H9 (cell line): Measurements from ENCODE around the gene RAD23A. TPM values are rescaled to one million over a fixed set of nuclear protein-coding genes. Genes with fewer than 3 reads are reported as not detected.

ENCODE experiments used
- DNase-seq: peaks from one replicate; pipeline ENCODE4 v3.0.0-alpha.2; 2017
- H2AFZ ChIP-seq: one replicate; pipeline ENCODE4 v1.6.1; 2013; ENCODE audit warnings: mild to moderate bottlenecking, low read length, control low read depth, moderate library complexity
- H2AK5ac ChIP-seq: 2 replicates; pipeline ENCODE4 v1.6.1; 2013; ENCODE audit warnings: low read length, control low read depth, mixed read lengths; ENCODE audit not compliant: insufficient read length
- H2BK120ac ChIP-seq: one replicate; pipeline ENCODE4 v1.6.1; 2013; ENCODE audit warnings: low read depth, mild to moderate bottlenecking, low read length, control low read depth, inconsistent platforms; ENCODE audit not compliant: poor library complexity, severe bottlenecking
- H2BK12ac ChIP-seq: 2 replicates; pipeline ENCODE4 v1.6.1; 2013; ENCODE audit warnings: low read length, control low read depth, mixed read lengths, low read depth; ENCODE audit not compliant: insufficient read length
- H2BK15ac ChIP-seq: 2 replicates; pipeline ENCODE4 v1.6.1; 2013; ENCODE audit warnings: low read depth, low read length, control low read depth
- H2BK20ac ChIP-seq: one replicate; pipeline ENCODE4 v1.6.1; 2013; ENCODE audit warnings: low read depth, mild to moderate bottlenecking, low read length, control low read depth, inconsistent platforms; ENCODE audit not compliant: poor library complexity, severe bottlenecking
- H2BK5ac ChIP-seq: 2 replicates; pipeline ENCODE4 v1.6.1; 2013; ENCODE audit warnings: low read length, control low read depth, mixed read lengths; ENCODE audit not compliant: insufficient read length
- H3K14ac ChIP-seq: 2 replicates; pipeline ENCODE4 v1.6.1; 2013; ENCODE audit warnings: low read length, control low read depth; ENCODE audit not compliant: insufficient read depth
- H3K18ac ChIP-seq: 2 replicates; pipeline ENCODE4 v1.6.1; 2013; ENCODE audit warnings: low read depth, mild to moderate bottlenecking, mixed read lengths, low read length, control low read depth; ENCODE audit not compliant: insufficient read length
- H3K23ac ChIP-seq: 2 replicates; pipeline ENCODE4 v1.6.1; 2013; ENCODE audit warnings: low read length, control low read depth, mixed read lengths, low read depth; ENCODE audit not compliant: insufficient read length
- H3K23me2 ChIP-seq: 2 replicates; pipeline ENCODE4 v1.6.1; 2013; ENCODE audit warnings: low read depth, mild to moderate bottlenecking, mixed read lengths, low read length, control low read depth; ENCODE audit not compliant: insufficient read length, poor library complexity, severe bottlenecking
- H3K27ac ChIP-seq: 2 replicates; pipeline ENCODE4 v1.5.1; 2013; ENCODE audit warnings: low read length, control low read depth, mixed read lengths, low read depth; ENCODE audit not compliant: insufficient read length
- H3K27me3 ChIP-seq: 2 replicates; pipeline ENCODE4 v1.6.1; 2013; ENCODE audit warnings: low read length, control low read depth, inconsistent platforms; ENCODE audit not compliant: insufficient read depth
- H3K4ac ChIP-seq: 2 replicates; pipeline ENCODE4 v1.6.1; 2013; ENCODE audit warnings: low read depth, mild to moderate bottlenecking, control low read depth, inconsistent platforms, low read length, moderate library complexity
- H3K4me1 ChIP-seq: 2 replicates; pipeline ENCODE4 v1.6.1; 2013; ENCODE audit warnings: low read length, control low read depth, inconsistent platforms; ENCODE audit not compliant: insufficient read depth
- H3K4me2 ChIP-seq: 2 replicates; pipeline ENCODE4 v1.6.1; 2013; ENCODE audit warnings: low read length, control low read depth, mixed read lengths; ENCODE audit not compliant: insufficient read length, insufficient read depth
- H3K56ac ChIP-seq: 2 replicates; pipeline ENCODE4 v1.6.1; 2013; ENCODE audit warnings: low read depth, mild to moderate bottlenecking, mixed read lengths, low read length, control low read depth; ENCODE audit not compliant: insufficient read length
- H3K79me1 ChIP-seq: 2 replicates; pipeline ENCODE4 v1.6.1; 2013; ENCODE audit warnings: low read depth, mild to moderate bottlenecking, moderate library complexity, low read length, control low read depth, inconsistent platforms; ENCODE audit not compliant: insufficient read depth, poor library complexity, severe bottlenecking
- H3K79me2 ChIP-seq: 2 replicates; pipeline ENCODE4 v1.6.1; 2013; ENCODE audit warnings: low read length, control low read depth, inconsistent platforms; ENCODE audit not compliant: insufficient read depth
- H3K9ac ChIP-seq: 2 replicates; pipeline ENCODE4 v1.6.1; 2013; ENCODE audit warnings: low read length, control low read depth, mixed read lengths; ENCODE audit not compliant: insufficient read length; ENCODE audit errors: extremely low read depth
- H3K9me3 ChIP-seq: one replicate; pipeline ENCODE4 v1.6.1; 2013; ENCODE audit warnings: low read depth, low read length, inconsistent platforms; ENCODE audit not compliant: control insufficient read depth
- H3T11ph ChIP-seq: one replicate; pipeline ENCODE4 v1.6.1; 2013; ENCODE audit warnings: mild to moderate bottlenecking, low read length, control low read depth, inconsistent platforms
- H4K20me1 ChIP-seq: one replicate; pipeline ENCODE4 v1.6.1; 2013; ENCODE audit not compliant: control insufficient read depth, insufficient read length, insufficient read depth
- H4K5ac ChIP-seq: 2 replicates; pipeline ENCODE4 v1.6.1; 2013; ENCODE audit warnings: low read depth, mild to moderate bottlenecking, mixed read lengths, low read length, control low read depth; ENCODE audit not compliant: insufficient read length
- H4K8ac ChIP-seq: replicated peaks from 2 replicates; pipeline ENCODE4 v1.6.1; 2013; ENCODE audit warnings: low read length, control low read depth, mixed read lengths, low read depth; ENCODE audit not compliant: insufficient read length
- H4K91ac ChIP-seq: 2 replicates; pipeline ENCODE4 v1.6.1; 2013; ENCODE audit warnings: low read depth, mild to moderate bottlenecking, moderate library complexity, mixed read lengths, low read length, control low read depth; ENCODE audit not compliant: insufficient read length
- H3K27ac Mint-ChIP-seq, 3 experiments: 2 replicates in 2 of 3; 3 replicates in 1 of 3; pipeline ENCODE4 v1.8.0; 2020 to 2021; ENCODE audit warnings: mixed read lengths in 3 of 3, mild to moderate bottlenecking in 1 of 3, moderate library complexity in 1 of 3
- H3K27me3 Mint-ChIP-seq: 2 replicates; pipeline ENCODE4 v1.8.0; 2021; ENCODE audit warnings: low read depth, mild to moderate bottlenecking, moderate library complexity, mixed read lengths
- H3K36me3 Mint-ChIP-seq, 3 experiments: 2 replicates in 2 of 3; 3 replicates in 1 of 3; pipeline ENCODE4 v1.8.0; 2020 to 2021; ENCODE audit warnings: low read depth in 3 of 3, mixed read lengths in 3 of 3; ENCODE audit not compliant: insufficient read depth in 1 of 3
- H3K4me1 Mint-ChIP-seq, 2 experiments: 2 replicates each; pipeline ENCODE4 v1.8.0; 2020; ENCODE audit warnings: mixed read lengths in 2 of 2
- H3K4me3 Mint-ChIP-seq, 2 experiments: 2 replicates in 1 of 2; 3 replicates in 1 of 2; pipeline ENCODE4 v1.8.0; 2020 to 2021; ENCODE audit warnings: mild to moderate bottlenecking in 2 of 2, mixed read lengths in 2 of 2, moderate library complexity in 1 of 2
- H3K9me3 Mint-ChIP-seq, 2 experiments: 2 replicates in 1 of 2; 3 replicates in 1 of 2; pipeline ENCODE4 v1.8.0; 2020; ENCODE audit warnings: mild to moderate bottlenecking in 2 of 2, mixed read lengths in 2 of 2, moderate library complexity in 1 of 2
- WGBS: extraction: QIAGEN DNeasy Blood & Tissue Kit; methylation state at CpG from one replicate; pipeline ENCODE4 v1.1.7; 2013; ENCODE audit warnings: missing lambda C conversion rate, low lambda C conversion rate, mixed read lengths; ENCODE audit not compliant: insufficient read length; ENCODE audit errors: extremely low coverage; 5-methylcytosine and 5-hydroxymethylcytosine counted together
- total RNA-seq: library from RNA; stranded (reverse); gene quantifications from 2 replicates; pipeline ENCODE4 v1.2.1, GENCODE V29; 2021
- TF ChIP-seq, protein P1 (sequence below): fragments of 200-600 bp; sonication (generic); conservative IDR thresholded peaks from 3 replicates; pipeline ENCODE4 v1.8.0; 2021; ENCODE audit warnings: antibody characterized with exemption, mild to moderate bottlenecking

The RAD23A gene
- total RNA-seq, 1 experiment from 2014 or later: 62.2 TPM

DNA sequence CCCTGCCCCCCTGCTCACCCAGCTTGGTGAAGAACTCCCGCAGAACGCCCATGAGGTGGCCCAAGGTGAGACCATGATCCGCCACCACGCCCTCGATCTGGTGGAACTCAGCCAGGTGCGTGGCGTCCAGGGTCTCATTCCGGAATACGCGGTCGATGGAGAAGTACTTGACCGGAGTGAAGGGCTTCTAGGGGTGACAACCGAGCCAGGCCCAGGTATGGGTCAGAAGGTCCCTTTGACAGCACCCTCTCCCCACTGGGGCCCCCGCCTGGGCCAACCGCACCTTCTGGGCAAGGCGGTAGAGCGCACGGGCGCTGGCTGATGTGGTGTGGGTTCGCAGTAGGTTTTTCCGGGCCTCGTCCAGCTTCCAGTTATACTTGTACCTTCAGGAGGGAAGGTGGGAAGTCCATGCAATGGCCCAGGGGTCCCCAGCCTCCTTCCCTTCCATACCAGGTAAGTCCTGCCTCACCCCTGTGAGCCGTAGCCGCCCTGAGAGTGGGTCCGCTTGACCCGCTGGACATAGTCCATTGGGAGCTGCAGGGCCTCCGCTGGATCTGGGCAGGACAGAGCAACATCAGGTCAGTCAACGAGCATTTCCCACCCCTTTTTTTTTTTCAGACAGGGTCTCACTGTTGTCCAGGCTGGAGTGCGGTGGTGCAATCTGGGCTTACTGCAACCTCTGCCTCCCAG lies 20.9 kb upstream of the RAD23A start:
- WGBS: no CpG with 5 or more reads among the region's 29 CpGs
- Histone ChIP-seq H3T11ph (no peak overlapping the region), H4K20me1 (peaks cover 5% of the 10 kb centered on the region), H3K27ac (no peak overlapping the region), H3K23ac (no peak overlapping the region), H3K56ac (no peak overlapping the region), H3K14ac (no peak overlapping the region), H3K79me2 (no peaks in the 10 kb centered on the region), H3K79me1 (no peaks in the 10 kb centered on the region), H2BK20ac (no peak overlapping the region), H3K9ac (no peak overlapping the region), H4K8ac (no peak overlapping the region), H3K27me3 (no peaks in the 10 kb centered on the region), H2BK5ac (no peak overlapping the region), H4K5ac (no peak overlapping the region), H3K23me2 (no peaks in the 10 kb centered on the region), H4K91ac (no peak overlapping the region), H2AK5ac (no peak overlapping the region), H2BK15ac (no peak overlapping the region), H3K9me3 (no peaks in the 10 kb centered on the region), H2AFZ (no peak overlapping the region), H3K4me1 (no peaks in the 10 kb centered on the region), H3K4me2 (no peak overlapping the region), H2BK120ac (no peak overlapping the region), H2BK12ac (no peak overlapping the region), H3K4ac (no peak overlapping the region), H3K18ac (no peak overlapping the region)
- Mint-ChIP-seq H3K9me3 (no peaks in the 10 kb centered on the region), H3K27ac (no peak overlapping the region), H3K36me3 (peaks cover 57 to 71% (median 66%) of the 10 kb centered on the region in 3 experiments; a peak in 6 of 7 replicates), H3K4me3 (no peak overlapping the region), H3K4me1 (no peaks in the 10 kb centered on the region), H3K27me3 (no peaks in the 10 kb centered on the region; the same call in 1 of the 2 replicates)
- TF ChIP-seq, protein P1, sequence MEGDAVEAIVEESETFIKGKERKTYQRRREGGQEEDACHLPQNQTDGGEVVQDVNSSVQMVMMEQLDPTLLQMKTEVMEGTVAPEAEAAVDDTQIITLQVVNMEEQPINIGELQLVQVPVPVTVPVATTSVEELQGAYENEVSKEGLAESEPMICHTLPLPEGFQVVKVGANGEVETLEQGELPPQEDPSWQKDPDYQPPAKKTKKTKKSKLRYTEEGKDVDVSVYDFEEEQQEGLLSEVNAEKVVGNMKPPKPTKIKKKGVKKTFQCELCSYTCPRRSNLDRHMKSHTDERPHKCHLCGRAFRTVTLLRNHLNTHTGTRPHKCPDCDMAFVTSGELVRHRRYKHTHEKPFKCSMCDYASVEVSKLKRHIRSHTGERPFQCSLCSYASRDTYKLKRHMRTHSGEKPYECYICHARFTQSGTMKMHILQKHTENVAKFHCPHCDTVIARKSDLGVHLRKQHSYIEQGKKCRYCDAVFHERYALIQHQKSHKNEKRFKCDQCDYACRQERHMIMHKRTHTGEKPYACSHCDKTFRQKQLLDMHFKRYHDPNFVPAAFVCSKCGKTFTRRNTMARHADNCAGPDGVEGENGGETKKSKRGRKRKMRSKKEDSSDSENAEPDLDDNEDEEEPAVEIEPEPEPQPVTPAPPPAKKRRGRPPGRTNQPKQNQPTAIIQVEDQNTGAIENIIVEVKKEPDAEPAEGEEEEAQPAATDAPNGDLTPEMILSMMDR: no peak
- no peak for DNase-seq
